Lung (tissue), 12 donors: ENCODE results near the gene PLA2G4F. TPM values are rescaled to one million over a fixed set of nuclear protein-coding genes. Genes with fewer than 3 reads are reported as not detected.

ENCODE experiments used
- ATAC-seq: fragments of 200-7000 bp; cut with Tn5 transposase; one replicate; pipeline ENCODE4 v1.9.1; 2020; ENCODE audit warnings: moderate number of reproducible peaks; ENCODE audit not compliant: insufficient read depth, low FRiP score
- DNase-seq, 3 donors: peaks; one replicate each; pipeline ENCODE4 v3.0.0-alpha.2; 2013 to 2017
- H3K27ac ChIP-seq, 2 donors: one replicate each; pipeline ENCODE4 v1.5.1; 2013; ENCODE audit warnings: mild to moderate bottlenecking in 2 of 2, moderate library complexity in 2 of 2, control low read depth in 1 of 2, inconsistent platforms in 1 of 2, low read depth in 1 of 2, low read length in 1 of 2
- H3K27me3 ChIP-seq, 3 donors: one replicate each; pipeline ENCODE4 v1.5.1; 2013; ENCODE audit warnings: low read length in 2 of 3; ENCODE audit not compliant: control insufficient read depth in 3 of 3, insufficient read depth in 3 of 3
- H3K36me3 ChIP-seq, 4 donors: one replicate each; pipeline ENCODE4 v1.5.1; 2013; ENCODE audit warnings: low read length in 4 of 4, mild to moderate bottlenecking in 1 of 4, moderate library complexity in 1 of 4; ENCODE audit not compliant: control insufficient read depth in 4 of 4, insufficient read depth in 4 of 4
- H3K4me1 ChIP-seq, 5 donors: one replicate each; pipeline ENCODE4 v1.5.1; 2013; ENCODE audit warnings: low read length in 5 of 5, mild to moderate bottlenecking in 2 of 5, moderate library complexity in 1 of 5; ENCODE audit not compliant: control insufficient read depth in 5 of 5, insufficient read depth in 5 of 5
- H3K4me3 ChIP-seq: one replicate; pipeline ENCODE4 v1.5.1; 2013; ENCODE audit warnings: mild to moderate bottlenecking, control low read depth, moderate library complexity
- H3K9ac ChIP-seq, 2 donors: one replicate each; pipeline ENCODE4 v1.5.1; 2013; ENCODE audit warnings: low read length in 2 of 2, control low read depth in 1 of 2; ENCODE audit not compliant: insufficient read depth in 1 of 2
- H3K9me3 ChIP-seq, 4 donors: one replicate each; pipeline ENCODE4 v1.5.1; 2013; ENCODE audit warnings: low read length in 3 of 4, mild to moderate bottlenecking in 1 of 4, moderate library complexity in 1 of 4; ENCODE audit not compliant: control insufficient read depth in 4 of 4, insufficient read depth in 3 of 4
- CTCF ChIP-seq: IDR thresholded peaks from 2 replicates; pipeline ENCODE4 v1.5.1; 2012; ENCODE audit warnings: mild to moderate bottlenecking; ENCODE audit errors: control extremely low read depth, extremely low read depth
- WGBS, 2 donors: extraction: QIAGEN DNeasy Blood & Tissue Kit; methylation state at CpG; one replicate each; pipeline ENCODE4 v1.1.7; 2013; 5-methylcytosine and 5-hydroxymethylcytosine counted together
- polyA plus RNA-seq, 2 donors: library from polyadenylated mRNA; stranded (reverse); fragments of 200-250 nt; gene quantifications; one replicate each; pipeline ENCODE4 v1.2.1, GENCODE V29; 2013
- total RNA-seq, 2 donors: library from RNA; depleted of rRNA in 1 of 2; stranded (reverse); fragments of >200 nt in 1 of 2; gene quantifications; one replicate each; pipeline ENCODE4 v1.2.1, GENCODE V29; 2014 to 2021
- donor health status: control.
- donor health status: control.
- donor health status: Bipolar disorder and iron deficiency.
- donor health status: healthy.
- donor health status: DM: yes; HTN: yes; CAD: no.

The PLA2G4F gene
- total and polyA plus RNA-seq, 4 donors: 10.9 to 116 (median 41.8) TPM

DNA sequence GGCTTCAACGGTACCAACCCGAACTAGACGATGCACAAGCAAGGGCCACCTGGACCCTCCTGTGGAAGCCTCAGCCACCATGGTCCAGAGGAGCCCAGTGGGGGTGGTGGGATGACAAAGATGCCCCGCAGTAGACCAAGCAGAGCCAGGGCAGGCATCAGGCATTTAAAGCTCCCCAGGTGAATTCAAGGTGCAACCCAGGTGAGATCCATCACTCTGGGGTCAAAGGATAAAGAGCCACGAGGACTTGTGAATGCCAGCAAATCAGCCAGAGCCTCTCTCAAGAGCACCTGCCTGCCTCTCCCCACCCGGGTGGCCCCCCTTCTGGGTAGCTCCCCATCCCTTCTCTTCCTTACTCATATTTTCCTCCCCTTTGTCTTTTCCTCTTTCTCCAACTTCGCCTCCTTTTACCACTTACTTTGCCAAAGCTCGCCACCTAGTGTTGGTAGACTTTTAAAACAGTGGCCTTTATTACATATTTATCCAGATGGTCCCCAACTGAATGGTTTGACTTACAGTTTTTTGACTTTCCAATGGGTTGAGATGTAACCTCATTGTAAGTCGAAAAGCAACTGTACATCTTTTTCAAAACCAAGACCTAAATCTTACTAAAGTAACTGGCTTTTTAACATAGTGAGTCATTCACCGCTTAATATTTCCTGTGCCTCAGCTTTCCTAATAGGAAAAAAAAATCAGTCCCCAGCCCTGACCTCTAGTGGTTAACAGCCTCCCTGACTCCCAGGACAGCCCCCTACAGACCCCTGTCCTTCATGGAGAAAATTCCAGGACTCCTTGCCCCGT, 18.8 kb downstream of the PLA2G4F start:
- Histone ChIP-seq H3K27ac (no peak overlapping the region), H3K4me1 (no peaks in the 10 kb centered on the region), H3K9me3 (no peaks in the 10 kb centered on the region), H3K36me3 (no peaks in the 10 kb centered on the region), H3K9ac (no peak overlapping the region), H3K4me3 (no peak overlapping the region), H3K27me3 (no peaks in the 10 kb centered on the region)
- no peak for ATAC-seq
- WGBS, 2 donors: 52 to 55% methylated on average over 11 of the region's 11 CpGs
- TF ChIP-seq CTCF: peak; percentile 44
- DNase-seq: peak in 2 of 3 donors; percentile 69 to 70

DNA sequence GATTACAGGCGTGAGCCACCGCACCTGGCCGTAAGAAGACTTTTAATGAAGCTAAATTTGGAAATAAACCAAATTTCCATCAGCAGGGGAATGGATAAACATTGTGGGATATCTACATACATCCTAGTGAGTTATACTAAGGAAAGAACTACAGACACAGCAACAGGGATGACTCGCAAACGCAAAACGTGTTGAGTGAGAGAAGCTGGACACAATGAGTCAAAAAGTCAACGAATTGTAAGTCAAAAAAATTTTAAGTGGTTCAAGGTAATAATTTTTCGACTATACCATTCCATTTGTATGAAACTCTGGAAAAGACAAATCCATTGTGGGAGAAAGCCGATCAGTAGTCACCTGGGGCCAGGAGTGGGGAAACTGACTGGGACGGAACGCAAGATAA, 19.9 kb downstream of the PLA2G4F start:
- Histone ChIP-seq H3K4me1 (peaks cover 0 to 5% (median 0%) of the 10 kb centered on the region in 5 donors), H3K27ac (no peak overlapping the region)

GRCh38 chr15:42135351-42135750, 21.1 kb downstream of the PLA2G4F start:
- no peaks in the 10 kb centered on the region for H3K36me3 ChIP-seq
- H3K27me3 ChIP-seq: no peaks in the 10 kb centered on the region
- ATAC-seq: no peak
- peaks cover 0 to 5% (median 0%) of the 10 kb centered on the region in 5 donors for H3K4me1 ChIP-seq
- no peak overlapping the region for H3K4me3 ChIP-seq
- H3K9me3 ChIP-seq: no peaks in the 10 kb centered on the region
- 84 to 87% methylated on average over 1 of the region's 1 CpG for WGBS, 2 donors
- TF ChIP-seq CTCF: no peak
- no peak overlapping the region for H3K9ac ChIP-seq
- DNase-seq: no peak
- H3K27ac ChIP-seq: no peak overlapping the region

More for the DNA sequence above, 19.9 kb downstream of the PLA2G4F start:
- no peak overlapping the region for H3K4me3 ChIP-seq
- DNase-seq (no peak), ATAC-seq (no peak)
- no peaks in the 10 kb centered on the region for H3K27me3 ChIP-seq
- no peak overlapping the region for H3K9ac ChIP-seq
- no peak for TF ChIP-seq CTCF
- no peaks in the 10 kb centered on the region for H3K9me3 ChIP-seq
- H3K36me3 ChIP-seq: no peaks in the 10 kb centered on the region
- WGBS, 2 donors: 87 to 93% methylated on average over 11 of the region's 11 CpGs
